Activated T-helper 1 cell treated with anti-CD3 and anti-CD28 coated beads, Interleukin-12 subunit alpha, Interleukin-12 subunit beta, Interleukin-2, Interleukin-4 antibody, amounts not matched to agents 30 ng/mL and 10 ng/mL and 1 ng/mL, durations not matched to agents 14 hours and 24 hours and 36 hours (primary cell): ENCODE data around the gene ERAS. TPM values are rescaled to one million over a fixed set of nuclear protein-coding genes. Genes with fewer than 3 reads are reported as not detected.
"Not testable (repeated sequence)": the region's sequence is repeated elsewhere in the genome, so short reads cannot be mapped to it uniquely, and the experiment has no call there.

Experiments used
- DNase-seq: peaks from one replicate; pipeline ENCODE4 v3.0.0; 2021; ENCODE audit warnings: low spot score
- H3K27ac Mint-ChIP-seq: one replicate; pipeline ENCODE4 v1.8.0; 2021; ENCODE audit warnings: mild to moderate bottlenecking, mixed read lengths
- H3K27me3 Mint-ChIP-seq: one replicate; pipeline ENCODE4 v1.8.0; 2022; ENCODE audit warnings: mild to moderate bottlenecking, moderate library complexity, mixed read lengths; ENCODE audit not compliant: insufficient read depth
- H3K36me3 Mint-ChIP-seq: one replicate; pipeline ENCODE4 v1.8.0; 2021; ENCODE audit warnings: low read depth, mixed read lengths
- H3K4me1 Mint-ChIP-seq: one replicate; pipeline ENCODE4 v1.8.0; 2021; ENCODE audit warnings: low read depth, mixed read lengths
- H3K4me3 Mint-ChIP-seq: one replicate; pipeline ENCODE4 v1.8.0; 2021; ENCODE audit warnings: mild to moderate bottlenecking, moderate library complexity, mixed read lengths
- H3K9me3 Mint-ChIP-seq: one replicate; pipeline ENCODE4 v1.8.0; 2021; ENCODE audit warnings: mixed read lengths
- intact Hi-C: fragments of 100-400 bp; cut with micrococcal nuclease; formaldehyde crosslinking; loops from one replicate; pipeline ENCODE4 v1.15.1; 2024
- total RNA-seq: library from RNA; stranded (reverse); gene quantifications from 2 replicates; pipeline ENCODE4 v1.2.3, GENCODE V29; 2022

The ERAS gene
- total RNA-seq, 1 donor from 2014 or later: not detected

DNA sequence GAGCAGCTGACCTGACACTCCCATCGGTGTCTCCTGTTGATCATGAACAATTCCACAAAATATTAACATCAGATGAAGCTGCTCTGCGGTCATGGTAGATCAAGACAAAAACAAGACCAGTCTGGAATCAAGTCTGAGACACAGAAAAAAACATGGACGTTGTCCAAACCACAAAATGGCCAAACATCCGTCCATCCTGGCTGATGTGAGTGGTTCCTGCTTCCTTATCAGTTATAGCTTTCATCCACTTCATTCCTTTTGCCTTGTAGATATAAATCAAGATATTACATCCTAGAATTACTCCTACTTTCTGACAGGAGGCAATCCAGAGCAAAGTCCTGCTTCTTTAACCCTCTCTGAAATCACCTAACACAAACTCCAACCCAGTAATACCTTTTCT, 37.9 kb downstream of the ERAS start:
- intact Hi-C loops: no loop called here
- Mint-ChIP-seq H3K36me3 (no peaks in the 10 kb centered on the region), H3K9me3 (no peaks in the 10 kb centered on the region), H3K27ac (no peak overlapping the region), H3K27me3 (peaks cover 3% of the 10 kb centered on the region), H3K4me3 (no peak overlapping the region), H3K4me1 (no peaks in the 10 kb centered on the region)
- no peak for DNase-seq

- intact Hi-C loops, H3K4me3 Mint-ChIP-seq, H3K9me3 Mint-ChIP-seq, H3K27ac Mint-ChIP-seq, H3K36me3 Mint-ChIP-seq, H3K27me3 Mint-ChIP-seq, H3K4me1 Mint-ChIP-seq, DNase-seq: not testable (repeated sequence)
Observed at GRCh38 chrX:48872017-48872416, 45.7 kb downstream of the ERAS start.

- not testable (repeated sequence) for H3K9me3 Mint-ChIP-seq
Observed at GRCh38 chrX:48876944-48877343, 50.6 kb downstream of the ERAS start.

More at GRCh38 chrX:48876944-48877343, 50.6 kb downstream of the ERAS start:
- H3K27me3 Mint-ChIP-seq, H3K4me3 Mint-ChIP-seq, H3K27ac Mint-ChIP-seq, DNase-seq, intact Hi-C loops, H3K36me3 Mint-ChIP-seq, H3K4me1 Mint-ChIP-seq: not testable (repeated sequence)

Other genes with a start within 250 kb of the ERAS start
- gene WDR13, start 229.0 kb upstream of the ERAS start, total RNA-seq: 36.3 and 36.5 TPM in 2 replicates
- 106 and 122 TPM in 2 replicates for gene WAS, start 142.7 kb upstream of the ERAS start, total RNA-seq
- 27.5 and 27.7 TPM in 2 replicates for gene SUV39H1, start 129.8 kb upstream of the ERAS start, total RNA-seq
- not detected in 2 replicates for gene GLOD5, start 64.8 kb upstream of the ERAS start, total RNA-seq
- gene GATA1, start 39.9 kb upstream of the ERAS start, total RNA-seq: not detected in 2 replicates
- 44.7 and 56.4 TPM in 2 replicates for gene HDAC6, start 24.4 kb upstream of the ERAS start, total RNA-seq
- gene PCSK1N, start 9.1 kb downstream of the ERAS start, total RNA-seq: 0.36 and 0.42 TPM in 2 replicates
- 72.2 and 72.3 TPM in 2 replicates for gene TIMM17B, start 71.3 kb downstream of the ERAS start, total RNA-seq
- 112 and 119 TPM in 2 replicates for gene PQBP1, start 71.4 kb downstream of the ERAS start, total RNA-seq
- 24.9 and 26.5 TPM in 2 replicates for gene SLC35A2, start 85.1 kb downstream of the ERAS start, total RNA-seq
- gene PIM2, start 92.5 kb downstream of the ERAS start, total RNA-seq: 475 and 478 TPM in 2 replicates
- gene OTUD5, start 131.1 kb downstream of the ERAS start, total RNA-seq: 84.1 and 84.8 TPM in 2 replicates
- 3.3 and 4.0 TPM in 2 replicates for gene KCND1, start 145.3 kb downstream of the ERAS start, total RNA-seq
- 85.8 and 89.2 TPM in 2 replicates for gene GRIPAP1, start 175.8 kb downstream of the ERAS start, total RNA-seq
- gene TFE3, start 216.8 kb downstream of the ERAS start, total RNA-seq: 34.4 and 37.0 TPM in 2 replicates
- 4.4 and 5.1 TPM in 2 replicates for gene CCDC120, start 232.5 kb downstream of the ERAS start, total RNA-seq
- gene PRAF2, start 247.5 kb downstream of the ERAS start, total RNA-seq: 14.9 and 15.4 TPM in 2 replicates